Measurements from ENCODE around the gene COX17. TPM values are rescaled to one million over a fixed set of nuclear protein-coding genes. Genes with fewer than 3 reads are reported as not detected.

COX17 gene, protein sequence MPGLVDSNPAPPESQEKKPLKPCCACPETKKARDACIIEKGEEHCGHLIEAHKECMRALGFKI
- 38.5 and 41.6 TPM in 2 replicates for total RNA-seq (2014; rRNA removed; shearing (Covaris generic))

- Histone ChIP-seq H3K36me3 (replicated peaks; ENCODE audit: control insufficient read depth, insufficient read depth, low read length) (peaks cover 7% of the 10 kb centered on the region), H3K4me3 (ENCODE audit: insufficient read depth, low read depth, low read length) (peak within 1 kb of the TSS; percentile 80), H3K27me3 (ENCODE audit: control insufficient read depth, insufficient read depth, low read length) (no peaks in the 10 kb centered on the region)
- peak; percentile 92 for DNase-seq
Measured at GRCh38 chr3:119676771-119677640, at the start of gene COX17. TSS of gene COX17 (minus strand) at chr3:119677406. CDS start at chr3:119677310, 96 bp downstream.

GRCh38 chr3:119726909-119727308, 49.7 kb upstream of the COX17 start:
- Histone ChIP-seq H3K27me3 (ENCODE audit: control insufficient read depth, insufficient read depth, low read length) (no peaks in the 10 kb centered on the region), H3K4me3 (ENCODE audit: insufficient read depth, low read depth, low read length) (no peak overlapping the region), H3K36me3 (replicated peaks; ENCODE audit: control insufficient read depth, insufficient read depth, low read length) (no peaks in the 10 kb centered on the region)
- no peak for DNase-seq

DNA sequence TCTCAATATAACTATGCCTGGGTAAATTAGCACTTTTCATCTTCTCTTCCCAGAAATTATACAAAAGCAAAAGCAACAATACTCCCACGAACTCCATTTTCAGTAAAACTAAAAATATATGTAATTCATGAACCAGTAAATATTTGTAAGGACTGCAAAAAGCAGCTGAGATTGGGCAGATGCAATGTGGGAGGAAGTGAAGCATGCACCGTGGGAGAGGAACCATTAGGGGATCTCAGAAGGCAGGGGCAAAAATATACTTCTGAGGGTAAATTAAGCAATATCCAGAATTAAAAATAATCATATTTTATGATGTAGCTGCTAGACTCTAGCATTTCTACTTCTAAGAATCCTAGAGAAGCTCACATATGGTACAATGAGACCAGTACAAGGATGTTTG, 45.8 kb upstream of the COX17 start:
- no peak for DNase-seq
- no peak overlapping the region for H3K4me3 ChIP-seq (ENCODE audit: insufficient read depth, low read depth, low read length)
- H3K27me3 ChIP-seq (ENCODE audit: control insufficient read depth, insufficient read depth, low read length): no peaks in the 10 kb centered on the region
- H3K36me3 ChIP-seq (replicated peaks; ENCODE audit: control insufficient read depth, insufficient read depth, low read length): no peaks in the 10 kb centered on the region

GRCh38 chr3:119717520-119717919, 40.3 kb upstream of the COX17 start:
- DNase-seq: no peak
- Histone ChIP-seq H3K27me3 (ENCODE audit: control insufficient read depth, insufficient read depth, low read length) (no peaks in the 10 kb centered on the region), H3K36me3 (replicated peaks; ENCODE audit: control insufficient read depth, insufficient read depth, low read length) (no peaks in the 10 kb centered on the region), H3K4me3 (ENCODE audit: insufficient read depth, low read depth, low read length) (no peak overlapping the region)

DNA sequence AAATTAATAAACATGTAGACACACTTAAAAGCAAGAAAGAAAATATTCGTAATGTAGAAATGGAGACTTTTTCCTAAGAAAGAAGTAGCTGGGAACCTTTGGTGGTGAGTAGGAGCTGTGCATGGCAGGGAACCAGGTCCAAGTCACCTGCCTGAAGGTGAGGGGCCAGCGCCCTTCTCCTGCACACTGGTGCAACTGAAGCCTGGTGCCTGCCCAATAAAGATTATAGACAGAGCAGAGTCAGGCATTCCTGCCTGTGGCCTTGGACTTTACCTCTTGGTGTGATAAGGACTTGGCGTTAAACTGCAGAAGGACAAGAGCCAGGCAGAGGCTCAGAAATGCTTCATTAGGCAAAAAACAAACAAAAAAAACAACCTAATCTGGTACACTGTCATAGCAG, 39.8 kb upstream of the COX17 start:
- H3K36me3 ChIP-seq (replicated peaks; ENCODE audit: control insufficient read depth, insufficient read depth, low read length): no peaks in the 10 kb centered on the region
- H3K4me3 ChIP-seq (ENCODE audit: insufficient read depth, low read depth, low read length): no peak overlapping the region
- DNase-seq: no peak
- no peaks in the 10 kb centered on the region for H3K27me3 ChIP-seq (ENCODE audit: control insufficient read depth, insufficient read depth, low read length)

GRCh38 chr3:119715105-119715504, 37.9 kb upstream of the COX17 start:
- Histone ChIP-seq H3K36me3 (replicated peaks; ENCODE audit: control insufficient read depth, insufficient read depth, low read length) (no peaks in the 10 kb centered on the region), H3K4me3 (ENCODE audit: insufficient read depth, low read depth, low read length) (no peak overlapping the region), H3K27me3 (ENCODE audit: control insufficient read depth, insufficient read depth, low read length) (no peaks in the 10 kb centered on the region)
- no peak for DNase-seq

DNA sequence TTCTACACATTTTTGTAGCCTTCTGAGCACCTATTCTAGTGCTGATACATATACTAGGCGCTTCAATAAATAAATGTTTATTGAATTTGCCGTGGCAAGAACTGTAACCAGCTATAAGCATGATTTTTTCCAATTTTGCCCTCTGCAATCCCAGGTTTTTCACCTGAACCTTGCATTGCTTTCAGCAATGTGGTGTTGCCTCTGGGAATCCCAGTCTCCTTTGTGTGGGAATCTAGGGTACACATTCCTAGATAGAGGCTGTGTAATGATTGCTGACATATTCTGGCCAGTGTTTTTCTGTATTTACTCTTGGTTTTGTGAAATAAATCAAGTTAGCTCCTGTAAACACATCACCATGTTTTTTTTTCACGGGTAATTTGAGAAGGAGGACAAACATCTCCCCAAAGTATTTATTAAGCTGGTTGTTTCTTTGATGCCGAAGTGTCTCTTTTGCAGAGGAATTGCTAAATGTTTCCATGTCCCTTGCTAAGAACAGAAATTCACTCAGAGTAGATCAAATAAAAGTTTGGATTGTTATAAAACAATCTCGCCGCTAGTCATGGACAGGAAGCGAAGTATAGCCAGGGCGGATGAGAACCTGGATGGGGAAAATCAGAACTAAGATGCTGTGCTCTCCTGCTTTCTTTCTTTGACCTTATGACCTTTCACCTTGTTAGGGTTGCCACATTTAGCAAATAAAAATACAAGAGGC, 26.8 kb upstream of the COX17 start:
- peaks cover 14% of the 10 kb centered on the region for H3K27me3 ChIP-seq (ENCODE audit: control insufficient read depth, insufficient read depth, low read length)
- no peak for DNase-seq
- H3K36me3 ChIP-seq (replicated peaks; ENCODE audit: control insufficient read depth, insufficient read depth, low read length): no peaks in the 10 kb centered on the region
- H3K4me3 ChIP-seq (ENCODE audit: insufficient read depth, low read depth, low read length): no peak overlapping the region

DNA sequence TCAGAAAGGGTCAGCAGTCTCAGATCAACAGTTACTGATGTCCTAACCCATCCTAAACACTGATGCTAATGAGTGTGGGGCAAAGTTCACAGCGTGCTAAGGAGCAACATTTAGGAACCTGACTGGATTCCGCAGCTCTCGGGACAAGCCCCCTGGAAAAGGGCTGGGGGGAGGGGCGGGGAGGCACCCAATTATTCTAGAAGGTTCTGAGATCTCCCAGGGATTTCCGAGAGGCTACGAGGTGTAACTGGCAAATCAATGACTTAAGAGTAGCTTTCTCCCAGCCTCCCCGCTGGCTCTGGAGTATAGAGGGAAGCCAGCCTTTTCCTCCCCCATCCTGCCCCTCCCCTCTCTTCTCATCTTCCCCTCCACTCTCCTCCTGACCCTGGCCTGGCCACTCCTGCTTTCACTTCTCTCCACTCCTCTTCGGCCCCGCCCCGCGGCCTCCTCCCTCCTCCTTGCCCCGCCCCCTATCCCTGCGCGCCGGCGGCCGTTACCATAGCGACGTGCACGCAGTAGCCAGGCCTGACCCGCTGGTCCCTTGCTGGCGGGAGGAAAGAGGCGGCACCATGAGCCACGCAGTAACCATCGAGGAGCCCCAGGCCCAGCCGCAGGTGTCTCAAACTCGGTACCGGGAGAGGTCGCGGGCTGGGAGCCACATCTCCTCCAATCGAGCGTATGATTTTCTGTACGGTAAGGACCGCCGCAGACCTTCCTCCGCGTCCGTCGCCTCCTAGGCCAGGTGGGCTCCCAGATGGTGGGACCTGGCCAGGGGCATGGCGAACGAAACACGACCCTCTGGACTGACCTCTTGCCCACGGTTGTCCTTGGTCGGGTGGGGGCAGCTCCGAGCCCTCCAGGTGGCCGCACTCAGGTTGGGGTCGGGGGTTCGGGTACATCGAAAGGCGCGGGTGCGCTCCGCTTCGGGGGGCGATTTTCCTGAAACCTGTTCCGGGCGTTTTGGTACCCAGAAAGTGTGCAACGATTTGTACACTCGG, 25.6 kb upstream of the COX17 start, which contains the start of gene CFAP91:
TSS of gene CFAP91 (plus strand) at position 493 of the 998 bp plus-strand sequence. CDS start at position 570, 77 bp downstream.
- Histone ChIP-seq H3K4me3 (ENCODE audit: insufficient read depth, low read depth, low read length) (peak within 1 kb of the TSS; percentile 63), H3K36me3 (replicated peaks; ENCODE audit: control insufficient read depth, insufficient read depth, low read length) (no peaks in the 10 kb centered on the region), H3K27me3 (ENCODE audit: control insufficient read depth, insufficient read depth, low read length) (peaks cover 14% of the 10 kb centered on the region)
- DNase-seq: peak; percentile 97

GRCh38 chr3:119700920-119701734, 23.9 kb upstream of the COX17 start:
- DNase-seq: no peak
- Histone ChIP-seq H3K27me3 (ENCODE audit: control insufficient read depth, insufficient read depth, low read length) (peaks cover 14% of the 10 kb centered on the region), H3K4me3 (ENCODE audit: insufficient read depth, low read depth, low read length) (no peak overlapping the region), H3K36me3 (replicated peaks; ENCODE audit: control insufficient read depth, insufficient read depth, low read length) (no peaks in the 10 kb centered on the region)

DNA sequence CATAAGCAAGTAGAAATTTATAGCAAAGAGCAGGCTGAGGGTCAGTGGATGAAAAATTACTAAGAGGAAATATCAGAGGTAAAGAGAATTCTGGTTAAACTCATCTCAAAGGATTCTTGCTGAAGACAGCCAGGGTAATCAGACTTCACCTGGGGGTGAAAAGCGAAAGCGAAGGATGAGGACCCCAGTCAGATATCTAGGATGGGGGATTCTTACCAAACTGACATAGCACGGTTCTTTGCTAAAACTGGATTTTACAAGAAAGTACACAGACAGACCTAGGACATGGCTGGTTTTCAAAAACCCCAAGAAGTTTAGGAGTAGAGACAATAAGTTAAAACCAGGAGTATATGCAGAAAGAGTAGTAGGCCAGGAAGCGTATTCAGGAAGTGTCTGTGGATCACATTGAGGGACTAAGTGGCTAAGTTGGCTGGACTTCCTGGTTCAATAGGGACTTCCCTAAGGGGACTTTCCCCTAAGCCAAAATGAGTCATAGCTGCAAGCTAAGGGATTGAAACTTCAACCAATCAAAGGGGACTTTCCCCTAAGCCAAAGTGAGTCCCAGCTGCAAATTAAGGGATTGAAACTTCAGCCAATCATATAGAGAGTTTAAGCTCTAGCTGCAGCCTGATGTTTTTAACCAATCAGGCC, 23.2 kb upstream of the COX17 start:
- no peak overlapping the region for H3K4me3 ChIP-seq (ENCODE audit: insufficient read depth, low read depth, low read length)
- DNase-seq: no peak
- peaks cover 14% of the 10 kb centered on the region for H3K27me3 ChIP-seq (ENCODE audit: control insufficient read depth, insufficient read depth, low read length)
- no peaks in the 10 kb centered on the region for H3K36me3 ChIP-seq (replicated peaks; ENCODE audit: control insufficient read depth, insufficient read depth, low read length)

DNA sequence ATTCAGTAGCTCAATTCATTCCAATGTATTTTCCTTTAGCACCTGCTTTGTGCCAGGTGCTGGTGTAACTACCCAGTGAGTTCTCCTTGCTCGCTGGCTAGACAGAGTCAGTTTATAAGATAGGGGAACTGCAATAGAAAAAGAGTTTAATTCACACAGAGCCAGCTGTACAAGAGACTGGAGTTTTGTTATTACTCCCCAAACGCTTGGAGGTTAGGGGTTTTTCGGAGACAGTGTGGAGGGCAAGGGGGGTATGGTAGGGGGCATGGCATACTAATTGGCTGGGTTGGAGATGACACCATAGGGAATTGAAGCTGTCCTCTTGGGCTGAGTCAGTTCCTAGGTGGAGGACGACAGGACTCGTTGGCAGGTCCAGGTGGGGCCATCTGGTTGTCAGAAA, 20.2 kb upstream of the COX17 start:
- no peak for DNase-seq
- no peaks in the 10 kb centered on the region for H3K27me3 ChIP-seq (ENCODE audit: control insufficient read depth, insufficient read depth, low read length)
- H3K4me3 ChIP-seq (ENCODE audit: insufficient read depth, low read depth, low read length): no peak overlapping the region
- no peaks in the 10 kb centered on the region for H3K36me3 ChIP-seq (replicated peaks; ENCODE audit: control insufficient read depth, insufficient read depth, low read length)

- DNase-seq: no peak
- Histone ChIP-seq H3K4me3 (ENCODE audit: insufficient read depth, low read depth, low read length) (no peak overlapping the region), H3K36me3 (replicated peaks; ENCODE audit: control insufficient read depth, insufficient read depth, low read length) (no peaks in the 10 kb centered on the region), H3K27me3 (ENCODE audit: control insufficient read depth, insufficient read depth, low read length) (no peaks in the 10 kb centered on the region)
Measured at GRCh38 chr3:119695480-119695879, 18.3 kb upstream of the COX17 start.

DNA sequence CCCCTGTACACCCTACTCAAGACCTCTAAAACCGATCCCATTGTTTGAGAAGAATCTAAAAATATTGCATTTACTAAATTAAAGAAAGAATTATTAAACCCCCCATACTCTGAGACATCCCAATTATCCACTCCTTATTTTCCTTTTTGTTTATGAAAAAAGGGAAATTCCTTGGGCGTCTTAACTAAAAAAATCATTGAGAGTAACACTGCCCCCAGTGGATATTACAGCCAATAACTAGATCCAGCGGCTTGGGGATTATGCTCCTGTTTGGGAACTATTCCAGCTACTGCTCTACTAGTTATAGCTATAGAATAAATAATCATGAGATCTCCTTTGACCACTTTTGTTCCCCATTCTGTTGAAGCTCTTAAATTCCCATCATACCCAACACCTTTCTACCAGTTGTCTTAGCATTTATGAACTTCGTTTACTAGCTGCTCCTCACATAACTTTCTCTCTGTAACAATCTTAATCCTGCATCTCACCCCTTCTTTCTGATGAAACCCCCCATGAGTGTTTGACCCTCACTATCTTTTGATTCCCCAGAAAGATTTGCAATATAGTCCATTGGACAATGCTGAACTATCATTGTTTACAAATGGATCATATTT, 12.9 kb upstream of the COX17 start:
- no peak for DNase-seq
- H3K36me3 ChIP-seq (replicated peaks; ENCODE audit: control insufficient read depth, insufficient read depth, low read length): no peaks in the 10 kb centered on the region
- H3K4me3 ChIP-seq (ENCODE audit: insufficient read depth, low read depth, low read length): no peak overlapping the region
- H3K27me3 ChIP-seq (ENCODE audit: control insufficient read depth, insufficient read depth, low read length): no peaks in the 10 kb centered on the region
